SH-SY5Y (cell line): ENCODE data around the gene ADARB1.

ENCODE experiments used
- GATA2 ChIP-seq: IDR thresholded peaks from 2 replicates; pipeline ENCODE4 v1.6.1; 2011; ENCODE audit warnings: mild to moderate bottlenecking, low read depth, low read length
- GATA3 ChIP-seq: IDR thresholded peaks from 2 replicates; pipeline ENCODE4 v1.6.1; 2011; ENCODE audit warnings: low read depth, mild to moderate bottlenecking, low read length, moderate library complexity

Gene ADARB1

DNA sequence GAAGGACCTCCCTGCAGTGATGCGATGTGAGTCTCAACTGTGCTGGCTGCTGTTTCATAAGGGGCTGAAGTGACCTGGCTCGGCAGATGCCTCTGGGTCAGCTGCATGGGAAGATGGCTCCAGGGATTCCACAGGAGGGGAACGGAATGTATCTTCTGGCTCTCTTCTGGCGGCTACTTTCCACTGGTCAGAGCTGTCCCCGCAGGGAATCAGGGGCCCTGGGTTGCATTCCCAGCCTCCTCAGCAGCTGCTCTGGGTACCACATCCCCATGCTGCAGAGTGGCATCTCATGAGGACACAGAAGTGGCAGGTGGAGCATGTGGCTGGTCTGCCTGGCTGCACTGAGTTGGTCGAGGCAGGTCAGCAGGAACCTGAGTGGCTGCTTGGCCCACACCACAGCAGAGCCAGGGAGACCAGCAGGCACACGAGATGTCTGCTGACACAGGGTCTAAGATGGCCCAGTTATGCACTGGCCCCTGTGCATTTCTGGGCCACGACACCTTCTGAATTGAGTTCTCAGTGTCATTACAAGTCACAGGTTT lies 170.5 kb downstream of the ADARB1 start:
- TF ChIP-seq GATA3 (no peak), GATA2 (no peak)

DNA sequence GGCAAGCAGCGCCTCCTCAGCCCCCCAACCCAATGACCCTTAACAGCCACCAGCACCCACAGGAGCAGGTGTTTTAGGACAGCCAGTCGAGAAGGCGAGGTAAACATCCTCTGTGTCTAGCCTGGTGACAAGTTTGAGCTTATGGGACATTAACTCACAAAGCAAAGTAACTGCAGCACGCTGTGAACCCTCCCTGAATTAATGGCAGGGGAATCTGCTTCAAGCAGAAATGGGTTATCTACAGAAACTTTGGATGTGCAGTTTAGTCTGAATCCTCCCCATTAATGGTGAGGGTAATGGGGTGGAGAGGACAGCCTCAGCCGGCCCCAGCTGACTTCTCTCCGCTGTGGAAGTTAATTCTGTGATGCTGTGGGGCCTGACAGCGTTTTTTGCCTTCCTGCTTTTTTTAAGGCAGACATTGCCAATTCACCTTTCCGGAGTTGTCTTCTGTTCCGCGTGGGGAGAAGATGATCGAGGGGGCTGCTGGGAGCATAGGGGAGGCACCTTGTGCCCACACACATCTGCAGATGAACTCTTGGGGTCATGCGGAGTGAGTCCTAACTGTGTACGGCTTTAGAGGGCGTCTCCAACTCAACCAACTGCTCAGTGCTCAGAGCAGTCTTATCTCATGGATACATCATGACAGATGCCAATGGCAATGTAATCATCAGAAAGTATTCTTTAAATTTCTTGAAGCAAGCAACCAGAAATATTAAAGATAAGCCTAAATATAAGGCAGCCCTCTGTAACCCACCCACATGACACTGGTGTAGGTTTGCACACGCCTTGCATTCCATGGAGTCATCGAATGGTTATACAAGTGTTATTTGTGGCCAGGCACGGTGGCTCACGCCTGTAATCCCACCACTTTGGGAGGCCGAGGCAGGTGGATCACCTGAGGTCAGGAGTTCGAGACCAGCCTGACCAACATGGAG lies 172.3 kb downstream of the ADARB1 start:
- TF ChIP-seq GATA2 (no peak), GATA3 (no peak)

DNA sequence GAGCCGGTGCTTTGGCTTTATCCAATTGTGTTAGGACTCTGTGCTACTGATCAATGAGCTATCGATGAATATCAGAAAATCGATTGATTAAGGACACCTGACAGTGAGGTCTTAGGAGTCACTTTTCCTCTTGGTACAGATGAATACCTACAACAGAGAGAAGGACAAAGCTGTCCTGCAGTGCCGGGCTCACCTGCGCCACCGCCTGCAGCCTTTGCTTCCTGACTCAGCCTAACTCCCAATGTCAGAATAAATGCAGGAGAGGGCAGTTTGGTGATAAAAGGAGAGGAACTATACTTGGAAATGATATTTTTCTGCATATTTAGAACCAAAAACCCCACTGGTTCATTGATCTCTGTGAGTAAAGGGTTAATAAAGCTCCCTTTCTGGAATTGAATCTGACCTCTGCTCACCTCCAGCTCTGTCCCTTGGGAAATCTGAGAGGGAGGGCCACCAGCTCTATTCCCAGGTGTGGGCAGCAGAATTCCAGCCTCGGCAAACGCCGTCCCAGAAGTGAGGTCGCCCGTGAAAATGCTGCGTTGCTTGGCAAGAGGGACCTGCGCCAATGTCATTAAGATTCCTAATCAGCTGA lies 174.0 kb downstream of the ADARB1 start:
- no peak for TF ChIP-seq GATA3
- TF ChIP-seq GATA2: no peak

DNA sequence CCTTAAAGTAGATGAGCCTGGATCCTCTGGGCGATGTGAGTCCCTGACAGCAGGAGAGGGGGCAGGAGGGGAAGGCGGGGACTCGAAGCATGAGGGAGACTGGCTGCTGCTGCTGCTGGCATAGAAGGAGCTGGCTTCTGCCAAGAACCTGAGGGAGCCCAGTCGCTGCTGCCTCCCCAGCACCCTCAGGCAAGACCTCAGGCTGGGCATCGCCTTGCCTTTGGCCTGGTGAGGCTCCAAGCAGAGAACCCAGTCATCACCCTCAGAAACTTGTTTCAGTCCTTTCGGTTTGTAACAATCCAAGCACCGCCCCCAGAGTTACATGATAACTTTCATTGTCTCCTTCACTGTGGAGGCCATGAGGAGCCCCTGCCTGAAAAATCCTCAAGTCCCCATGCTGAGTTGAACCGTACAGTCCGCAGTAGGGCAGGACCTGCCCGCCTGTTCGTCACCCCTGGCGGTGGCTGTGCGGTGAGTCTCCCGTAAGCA lies 174.6 kb downstream of the ADARB1 start:
- TF ChIP-seq GATA3 (no peak), GATA2 (no peak)

DNA sequence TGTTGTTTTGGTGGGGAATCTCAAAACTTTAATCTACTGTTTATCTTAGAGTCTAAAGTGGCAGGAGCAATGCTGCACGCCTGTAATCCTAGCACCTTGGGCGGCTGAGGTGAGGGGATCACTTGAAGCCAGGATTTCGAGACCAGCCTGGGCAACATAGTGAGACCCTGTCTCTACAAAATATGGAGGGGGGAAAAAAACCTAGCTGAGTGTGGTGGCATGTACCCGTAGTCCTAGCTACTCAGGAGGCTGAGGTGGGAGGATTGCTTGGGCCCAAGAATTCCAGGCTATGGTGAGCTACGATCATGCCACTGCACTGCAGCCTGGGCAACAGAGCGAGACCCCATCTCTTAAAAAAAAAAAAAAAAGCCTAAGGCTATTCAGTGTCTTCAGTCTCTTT lies 175.2 kb downstream of the ADARB1 start:
- no peak for TF ChIP-seq GATA2
- no peak for TF ChIP-seq GATA3

DNA sequence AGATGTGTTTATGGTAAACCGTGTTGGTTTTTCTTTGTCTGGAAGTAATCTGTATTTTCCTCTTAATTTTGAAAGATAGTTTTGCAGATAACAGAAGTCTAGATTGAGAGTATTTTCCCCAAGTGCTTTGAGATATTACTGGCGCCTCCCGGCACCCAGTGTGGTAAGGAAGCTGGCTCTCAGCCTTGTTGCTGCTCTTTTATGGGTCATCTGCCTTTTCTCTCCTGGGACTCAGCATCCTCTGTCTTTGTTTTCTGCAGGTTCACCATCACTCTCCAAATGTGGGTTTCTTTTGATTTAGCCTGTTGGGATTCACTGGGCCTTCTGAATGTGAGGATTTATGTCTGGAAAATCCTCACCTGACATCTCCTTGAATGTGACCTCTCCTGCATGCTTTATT lies 175.9 kb downstream of the ADARB1 start:
- no peak for TF ChIP-seq GATA2
- TF ChIP-seq GATA3: no peak

DNA sequence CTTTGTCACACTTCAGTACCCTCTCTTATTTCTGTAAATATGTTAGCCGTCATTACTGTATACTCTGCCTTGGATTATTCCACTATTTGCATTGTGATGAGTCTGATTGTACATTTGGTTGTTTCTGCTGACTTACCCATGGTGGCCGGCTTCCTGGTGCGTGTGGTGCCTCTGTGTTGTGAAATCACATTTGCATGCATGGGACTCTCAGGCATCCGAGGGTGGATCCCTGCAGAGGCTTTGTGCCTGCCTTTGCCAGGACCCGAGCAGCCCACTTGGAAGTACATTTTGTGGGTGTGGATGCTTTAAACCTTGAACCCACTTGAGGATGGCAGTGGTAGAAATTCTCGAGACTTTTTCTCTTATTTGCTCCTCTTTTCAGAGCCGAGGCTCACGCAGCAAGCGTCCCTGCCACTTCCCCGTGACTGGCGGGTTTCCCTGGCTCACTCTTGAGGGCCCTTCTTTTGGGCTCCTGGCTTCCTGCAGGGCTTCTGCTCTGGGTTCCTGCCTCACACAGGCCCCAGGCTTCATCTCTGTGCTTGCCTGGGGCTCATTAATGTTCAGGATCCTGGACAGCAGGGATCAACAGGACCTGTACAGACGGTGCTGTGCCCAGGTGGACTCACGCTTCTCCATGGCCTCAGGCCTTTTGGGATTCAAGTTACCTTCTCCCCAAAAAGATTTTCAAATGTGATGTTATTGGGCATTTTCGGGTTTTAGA lies 176.7 kb downstream of the ADARB1 start:
- TF ChIP-seq GATA2: no peak
- TF ChIP-seq GATA3: no peak

DNA sequence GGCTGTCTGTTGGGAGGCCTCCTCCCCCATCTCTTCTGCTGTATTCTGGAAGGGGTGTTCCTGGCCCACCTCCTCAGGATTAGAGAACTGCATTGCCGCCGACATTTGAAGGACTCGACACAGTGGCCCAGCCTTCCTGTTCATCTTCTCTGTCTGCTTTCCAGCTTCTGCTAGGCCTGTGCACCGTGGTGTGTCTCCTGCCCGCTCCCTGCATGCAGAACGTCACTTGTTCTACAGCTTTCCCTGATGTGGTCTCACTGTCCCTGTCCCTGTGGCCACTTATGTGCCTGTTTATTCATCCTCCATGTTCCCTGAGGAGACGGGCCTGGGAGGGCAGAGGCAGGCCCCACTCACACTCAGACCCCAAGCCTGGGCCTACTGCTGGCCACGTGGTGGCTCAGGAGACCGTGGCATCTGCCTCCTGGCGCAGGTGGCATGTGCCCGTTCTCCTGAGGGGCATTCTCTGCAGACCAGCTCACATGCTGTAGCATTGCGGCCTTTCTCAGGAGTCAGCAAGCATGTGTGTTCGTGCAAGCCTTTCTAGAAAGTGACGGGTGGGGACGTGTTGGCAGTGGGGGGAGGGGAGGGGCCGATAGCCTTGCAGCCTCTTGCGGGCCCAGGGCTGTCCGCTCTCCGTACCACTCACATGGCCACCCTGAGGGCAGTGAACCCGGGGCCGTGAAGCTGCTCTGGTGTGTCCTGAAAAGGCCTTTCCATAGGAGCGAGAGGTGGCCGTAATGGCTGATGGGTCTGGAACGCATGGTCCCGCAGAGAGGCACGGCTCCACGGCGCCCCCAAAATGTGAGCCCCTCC lies 177.5 kb downstream of the ADARB1 start:
- TF ChIP-seq GATA2 (no peak), GATA3 (no peak)

DNA sequence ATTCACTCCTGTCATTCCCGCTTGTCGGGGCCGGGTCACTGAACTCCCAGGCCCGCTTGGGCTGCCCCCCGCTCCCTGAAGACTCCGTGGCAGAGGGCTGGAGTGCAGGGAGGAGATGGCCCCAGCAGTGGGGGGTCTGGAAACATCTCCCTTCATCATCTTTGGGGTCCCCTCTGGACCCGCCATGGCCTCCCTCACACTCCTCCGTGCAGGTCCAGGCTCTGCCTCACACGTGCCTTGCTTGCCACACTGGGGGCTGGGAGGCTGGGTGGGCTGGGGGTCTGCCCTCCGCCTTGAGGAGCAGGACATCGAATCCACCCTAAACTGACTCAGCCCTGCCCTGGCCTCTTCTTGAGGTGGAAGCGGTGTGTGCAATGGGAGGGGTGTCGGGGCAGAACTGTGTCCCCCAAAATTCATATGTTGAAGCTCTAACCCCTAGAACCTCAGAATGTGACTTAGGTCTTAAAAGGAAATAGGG lies 178.1 kb downstream of the ADARB1 start:
- no peak for TF ChIP-seq GATA3
- no peak for TF ChIP-seq GATA2

DNA sequence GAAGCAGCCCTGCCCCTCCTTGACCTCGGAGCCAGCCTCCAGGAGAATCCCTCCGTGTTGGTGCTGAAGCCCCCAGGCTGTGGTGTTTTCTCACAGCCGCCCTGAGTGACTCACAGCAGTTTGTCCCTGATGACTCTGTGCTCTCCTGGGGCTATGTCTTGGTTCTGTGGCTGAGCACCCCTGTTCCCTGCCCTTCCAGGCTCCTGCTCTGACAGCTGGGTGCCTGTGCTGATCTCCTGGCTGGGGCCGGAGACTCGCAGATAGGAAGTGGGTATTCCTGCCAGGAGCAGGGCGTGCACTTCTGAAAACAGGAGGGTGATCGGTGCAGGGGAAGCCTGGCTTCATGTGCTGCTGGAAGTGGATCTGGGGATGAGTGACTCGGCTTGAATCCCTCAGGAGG lies 178.8 kb downstream of the ADARB1 start:
- TF ChIP-seq GATA3 (no peak), GATA2 (no peak)

DNA sequence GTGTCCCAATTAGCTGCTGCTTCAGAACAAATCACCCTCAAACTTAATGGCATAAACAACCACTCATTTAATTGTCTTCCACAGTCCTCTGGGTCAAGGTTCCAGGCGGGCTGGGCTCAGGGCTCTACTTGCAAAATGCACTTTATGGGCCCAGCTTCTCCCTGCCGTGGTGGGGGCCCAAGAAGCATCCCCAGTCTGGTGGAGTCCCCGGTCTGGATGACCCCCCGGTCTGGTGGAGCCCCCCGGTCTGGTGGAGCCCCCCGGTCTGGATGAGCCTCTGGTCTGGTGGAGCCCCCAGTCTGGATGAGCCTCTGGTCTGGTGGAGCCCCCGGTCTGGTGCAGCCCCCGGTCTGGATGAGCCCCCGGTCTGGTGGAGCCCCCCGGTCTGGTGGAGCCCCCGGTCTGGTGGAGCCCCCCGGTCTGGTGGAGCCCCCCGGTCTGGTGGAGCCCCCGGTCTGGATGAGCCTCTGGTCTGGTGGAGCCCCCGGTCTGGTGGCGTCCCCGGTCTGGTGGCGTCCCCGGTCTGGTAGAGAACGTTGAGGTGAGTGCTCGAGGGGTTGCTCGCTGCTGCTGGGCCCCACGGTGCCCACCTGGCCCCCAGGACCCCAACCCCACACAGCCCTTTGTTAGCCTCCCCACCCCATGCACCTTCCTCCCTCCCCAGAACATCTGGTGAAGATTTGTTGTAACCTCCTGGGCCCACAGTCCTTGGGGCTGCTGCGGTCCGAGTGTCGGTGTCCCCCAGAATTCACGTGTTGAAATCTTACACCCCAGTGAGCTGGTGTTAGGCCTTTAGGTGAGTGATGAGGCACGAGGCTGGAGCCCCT lies 179.5 kb downstream of the ADARB1 start:
- TF ChIP-seq GATA2: no peak
- TF ChIP-seq GATA3: no peak

DNA sequence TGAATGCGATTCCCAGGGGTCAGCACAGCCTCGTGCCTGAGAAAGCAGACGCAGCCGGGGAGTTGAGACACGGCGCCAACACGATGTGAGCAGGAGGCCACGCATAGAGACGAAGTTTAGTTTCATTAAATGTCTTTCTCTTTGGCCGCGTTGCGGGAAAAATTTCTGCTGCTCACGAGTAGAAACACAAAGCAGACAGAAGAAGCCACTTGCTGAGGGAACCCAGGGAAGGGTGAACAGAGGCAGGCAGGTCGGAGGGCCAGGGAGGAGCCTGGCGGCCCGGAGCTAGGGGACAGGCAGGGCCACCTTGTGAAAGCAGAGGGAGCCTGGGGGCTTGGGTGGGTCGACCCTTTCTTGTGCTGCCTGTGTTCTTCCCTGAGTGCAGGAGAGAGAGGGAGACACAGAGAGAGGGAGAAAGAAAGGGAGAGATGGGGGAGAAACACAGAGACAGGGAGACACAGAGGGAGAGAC lies 180.1 kb downstream of the ADARB1 start:
- no peak for TF ChIP-seq GATA3
